Measurements from ENCODE around the gene VPS26B.

GRCh38 chr11:134244593-134244992 is 20.1 kb downstream of the VPS26B start:
- TF ChIP-seq, protein P1, sequence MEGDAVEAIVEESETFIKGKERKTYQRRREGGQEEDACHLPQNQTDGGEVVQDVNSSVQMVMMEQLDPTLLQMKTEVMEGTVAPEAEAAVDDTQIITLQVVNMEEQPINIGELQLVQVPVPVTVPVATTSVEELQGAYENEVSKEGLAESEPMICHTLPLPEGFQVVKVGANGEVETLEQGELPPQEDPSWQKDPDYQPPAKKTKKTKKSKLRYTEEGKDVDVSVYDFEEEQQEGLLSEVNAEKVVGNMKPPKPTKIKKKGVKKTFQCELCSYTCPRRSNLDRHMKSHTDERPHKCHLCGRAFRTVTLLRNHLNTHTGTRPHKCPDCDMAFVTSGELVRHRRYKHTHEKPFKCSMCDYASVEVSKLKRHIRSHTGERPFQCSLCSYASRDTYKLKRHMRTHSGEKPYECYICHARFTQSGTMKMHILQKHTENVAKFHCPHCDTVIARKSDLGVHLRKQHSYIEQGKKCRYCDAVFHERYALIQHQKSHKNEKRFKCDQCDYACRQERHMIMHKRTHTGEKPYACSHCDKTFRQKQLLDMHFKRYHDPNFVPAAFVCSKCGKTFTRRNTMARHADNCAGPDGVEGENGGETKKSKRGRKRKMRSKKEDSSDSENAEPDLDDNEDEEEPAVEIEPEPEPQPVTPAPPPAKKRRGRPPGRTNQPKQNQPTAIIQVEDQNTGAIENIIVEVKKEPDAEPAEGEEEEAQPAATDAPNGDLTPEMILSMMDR (IDR thresholded peaks at IDR 0.05; ENCODE audit: insufficient read depth, low read depth, low read length), result peak; percentile 27
- TF ChIP-seq EZH2 (IDR thresholded peaks at IDR 0.05; ENCODE audit: insufficient read depth, low read length), result no peak
